Ovary (tissue), 9 donors: Measurements from ENCODE around the gene KLHL1. TPM values are rescaled to one million over a fixed set of nuclear protein-coding genes. Genes with fewer than 3 reads are reported as not detected.

ENCODE experiments used
- DNase-seq, 5 donors: peaks; one replicate each; pipeline ENCODE4 v3.0.0-alpha.2; 2019 to 2020
- H3K27ac ChIP-seq, 2 donors: fragments of 200-600 bp; one replicate each; pipeline versions ENCODE4 v1.5.1 to v1.8.0; 2019 to 2022
- H3K27me3 ChIP-seq: fragments of 200-600 bp; one replicate; pipeline ENCODE4 v1.8.0; 2022
- H3K36me3 ChIP-seq: fragments of 200-600 bp; sonication (generic); one replicate; pipeline ENCODE4 v1.5.1; 2019
- H3K4me1 ChIP-seq: one replicate; pipeline ENCODE4 v1.8.1; 2013; ENCODE audit warnings: mild to moderate bottlenecking, moderate library complexity; ENCODE audit not compliant: insufficient read depth
- H3K4me3 ChIP-seq: fragments of 200-600 bp; sonication (generic); one replicate; pipeline ENCODE4 v1.5.1; 2017
- H3K9me3 ChIP-seq, 2 donors: fragments of 200-600 bp in 1 of 2; sonication (generic) in 1 of 2; one replicate each; pipeline versions ENCODE4 v1.5.1 to v1.8.1; 2013 to 2019; ENCODE audit warnings: mild to moderate bottlenecking in 1 of 2, moderate library complexity in 1 of 2
- CTCF ChIP-seq, 3 donors: fragments of 450-650 bp in 2 of 3; fragments of 200-600 bp in 1 of 3; IDR thresholded peaks; one replicate each; pipeline versions ENCODE4 v1.5.1 to v1.8.0; 2016 to 2022; ENCODE audit warnings: antibody characterized with exemption in 3 of 3, mild to moderate bottlenecking in 1 of 3
- EP300 ChIP-seq: sonication (generic); formaldehyde crosslinking; IDR thresholded peaks from one replicate; pipeline ENCODE4 v1.6.1; 2017; ENCODE audit warnings: antibody characterized with exemption
- POLR2A ChIP-seq: fragments of 450-650 bp; IDR thresholded peaks from one replicate; pipeline ENCODE4 v1.6.1; 2017; ENCODE audit warnings: antibody characterized with exemption, mild to moderate bottlenecking, moderate library complexity
- WGBS, 3 donors: extraction: QIAGEN DNeasy Blood & Tissue Kit in 1 of 3; methylation state at CpG; one replicate each; pipeline versions ENCODE4 v1.1.5 to v1.1.7; 2013 to 2017; 5-methylcytosine and 5-hydroxymethylcytosine counted together
- intact Hi-C, 4 donors: fragments of 100-400 bp; cut with DNase I; formaldehyde crosslinking; loops; one replicate each; pipeline versions ENCODE4 v1.11.0 to v1.15.1; 2022 to 2023
- polyA plus RNA-seq, 2 donors: library from polyadenylated mRNA; stranded (reverse); fragments of 200-250 nt in 1 of 2; fragments of 350-450 nt in 1 of 2; fragmentation: Illumina TruSeq in 1 of 2; extraction: RNeasy Lipid Tissue Mini Kit (QIAGEN cat#74804) in 1 of 2; gene quantifications; one replicate each; pipeline ENCODE4 v1.2.3, GENCODE V29; 2013 to 2014
- total RNA-seq, 7 donors: library from RNA; depleted of rRNA in 2 of 7; stranded (reverse); fragments of >200 nt in 2 of 7; fragmentation: NEBNext Ultra II Directional in 3 of 7; extraction: Animal tissue kit (Norgen Biotek cat#: 25700) in 3 of 7; gene quantifications; one replicate each; pipeline versions ENCODE4 v1.1.0 to v1.2.4, GENCODE V29; 2016 to 2023
- donor health status: DM: no; HTN: no; CAD: no; lungs with moderate emphysema.
- donor health status: DM: no; HTN: no; CAD: no.
- donor health status: Bipolar disorder and iron deficiency.
- donor health status: DM: yes; HTN: yes; CAD: no.
- donor health status: DM: no; HTN: no; CAD: no.
- donor health status: DM: yes; HTN: yes; CAD: no.

The KLHL1 gene
- total and polyA plus RNA-seq, 9 donors, result not detected

DNA sequence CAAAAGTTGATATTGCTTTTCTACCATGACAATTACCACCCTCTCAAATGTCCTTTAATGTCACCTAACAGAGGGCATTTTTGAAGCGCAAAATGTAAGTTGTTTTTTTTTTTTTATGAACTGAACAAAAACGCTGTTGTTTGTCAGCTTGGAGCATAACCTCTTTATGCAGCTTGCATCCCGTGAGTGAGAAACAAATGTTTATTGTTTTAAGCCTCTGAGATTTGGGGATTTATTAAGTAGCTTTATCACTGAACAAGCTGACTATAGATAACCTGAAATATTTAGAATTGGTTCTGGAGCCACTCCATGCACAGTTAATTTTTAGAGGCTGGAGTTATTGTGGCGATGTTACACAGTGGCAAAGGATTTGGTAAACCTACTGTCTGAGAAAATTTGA lies 80.7 kb downstream of the KLHL1 start:
- DNase-seq, result no peak
- intact Hi-C loops, result no loop called here
- no peaks in the 10 kb centered on the region for H3K27me3 ChIP-seq
- H3K36me3 ChIP-seq, result no peaks in the 10 kb centered on the region
- 57 to 69% (median 65%) methylated on average over 4 of the region's 4 CpGs for WGBS, 3 donors
- no peak overlapping the region for H3K4me3 ChIP-seq
- H3K4me1 ChIP-seq, result no peaks in the 10 kb centered on the region
- no peaks in the 10 kb centered on the region for H3K9me3 ChIP-seq
- no peak overlapping the region for H3K27ac ChIP-seq
- no peak for TF ChIP-seq CTCF (IDR thresholded peaks at IDR 0.05)
- TF ChIP-seq POLR2A, result no peak
- no peak for TF ChIP-seq EP300

DNA sequence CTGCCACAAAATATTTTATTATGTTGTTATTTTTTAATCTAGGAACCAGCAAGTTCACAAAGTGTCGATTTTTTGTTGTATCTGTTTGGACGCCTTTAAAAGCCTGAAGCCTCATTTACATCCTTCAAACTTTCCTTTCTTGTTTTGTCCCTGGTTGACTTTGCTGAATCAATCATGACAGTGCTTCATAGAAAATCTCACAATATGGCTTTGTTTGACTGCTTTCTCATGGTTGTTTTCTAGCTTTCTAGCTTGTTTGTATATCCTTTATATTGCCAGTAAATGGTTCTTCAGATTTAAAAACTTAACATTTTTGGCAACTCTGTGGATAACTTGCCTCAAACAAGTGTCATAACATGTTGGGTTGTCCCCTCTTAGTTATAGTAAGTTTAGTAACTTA lies 84.7 kb downstream of the KLHL1 start:
- Histone ChIP-seq H3K4me3 (no peak overlapping the region), H3K27ac (no peak overlapping the region), H3K9me3 (no peaks in the 10 kb centered on the region), H3K36me3 (no peaks in the 10 kb centered on the region), H3K27me3 (no peaks in the 10 kb centered on the region), H3K4me1 (no peaks in the 10 kb centered on the region)
- WGBS, 3 donors, result 85 to 88% (median 86%) methylated on average over 2 of the region's 2 CpGs
- TF ChIP-seq CTCF (IDR thresholded peaks at IDR 0.05), result no peak
- no peak for TF ChIP-seq EP300
- no peak for TF ChIP-seq POLR2A
- intact Hi-C loops, result no loop called here
- DNase-seq, result no peak

GRCh38 chr13:70022646-70023045 lies 85.6 kb downstream of the KLHL1 start:
- Histone ChIP-seq H3K27ac (no peak overlapping the region), H3K27me3 (no peaks in the 10 kb centered on the region), H3K9me3 (no peaks in the 10 kb centered on the region), H3K4me3 (no peak overlapping the region), H3K36me3 (no peaks in the 10 kb centered on the region), H3K4me1 (no peaks in the 10 kb centered on the region)
- intact Hi-C loops, result no loop called here
- TF ChIP-seq POLR2A, result no peak
- no peak for TF ChIP-seq CTCF (IDR thresholded peaks at IDR 0.05)
- TF ChIP-seq EP300, result no peak
- no peak for DNase-seq
- whole genome bisulfite sequencing, 3 donors, result 89 to 91% (median 90%) methylated on average over 3 of the region's 3 CpGs

- no peaks in the 10 kb centered on the region for H3K4me1 ChIP-seq
- no peak overlapping the region for H3K27ac ChIP-seq
- intact Hi-C loops, result no loop called here
- no peaks in the 10 kb centered on the region for H3K9me3 ChIP-seq
- TF ChIP-seq CTCF (IDR thresholded peaks at IDR 0.05), result no peak
- no peak for TF ChIP-seq POLR2A
- TF ChIP-seq EP300, result no peak
- no peaks in the 10 kb centered on the region for H3K27me3 ChIP-seq
- 50 to 72% (median 67%) methylated on average over 1 to 3 of the region's 3 CpGs for WGBS, 3 donors
- DNase-seq, result no peak
- H3K36me3 ChIP-seq, result no peaks in the 10 kb centered on the region
- H3K4me3 ChIP-seq, result no peak overlapping the region
Measured at GRCh38 chr13:70016116-70016515, 92.1 kb downstream of the KLHL1 start.

DNA sequence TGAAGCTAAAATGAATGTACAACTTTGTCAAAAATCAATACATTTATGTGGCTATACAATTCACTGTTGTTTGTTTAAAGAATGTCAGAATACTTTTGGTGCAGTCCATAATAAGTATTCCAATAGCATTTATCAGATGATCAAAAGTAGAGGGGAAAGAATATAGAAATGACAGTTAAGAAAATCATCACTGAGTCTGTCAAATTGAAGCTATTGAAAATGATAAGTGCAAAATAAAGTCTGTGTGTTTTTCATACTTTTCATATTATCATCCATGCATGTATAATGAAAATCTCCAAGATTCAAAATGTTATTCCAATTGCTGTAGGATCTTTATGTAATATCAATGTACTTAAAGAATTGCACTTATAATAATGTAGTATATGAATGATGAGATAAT lies 93.9 kb downstream of the KLHL1 start:
- intact Hi-C loops, result no loop called here
- H3K36me3 ChIP-seq, result no peaks in the 10 kb centered on the region
- no peak overlapping the region for H3K4me3 ChIP-seq
- TF ChIP-seq CTCF (IDR thresholded peaks at IDR 0.05) (no peak), EP300 (no peak), POLR2A (no peak)
- H3K9me3 ChIP-seq, result no peaks in the 10 kb centered on the region
- H3K4me1 ChIP-seq, result no peaks in the 10 kb centered on the region
- no peak for DNase-seq
- no peak overlapping the region for H3K27ac ChIP-seq
- H3K27me3 ChIP-seq, result no peaks in the 10 kb centered on the region
